ENCODE data around the gene KMT2B.
A peak's percentile ranks its signal among the peaks of the same experiment; 100 is the strongest.

Gene KMT2B

GRCh38 chr19:35716801-35717664, 770 bp upstream of the KMT2B start (continued):
- TF ChIP-seq ZNF18 (tag by site-specific recombination; IDR thresholded peaks at IDR 0.05), result peak; percentile 42; the same call in 1 of the 2 replicates
- TF ChIP-seq ZNF843 (tag by site-specific recombination; IDR thresholded peaks at IDR 0.05), result peak; percentile 78
- TF ChIP-seq KLF10 (tag by site-specific recombination; IDR thresholded peaks at IDR 0.05), result peak; percentile 90
- no peak for TF ChIP-seq ZNF670 (tag by site-specific recombination; IDR thresholded peaks at IDR 0.05; ENCODE audit: low read depth)
- peak; percentile 98 for TF ChIP-seq ZNF335 (tag by site-specific recombination; conservative IDR thresholded peaks at IDR 0.05)
- TF ChIP-seq ZNF266 (tag by site-specific recombination; IDR thresholded peaks at IDR 0.05; ENCODE audit: low read depth), result no peak
- TF ChIP-seq KLF7 (tag by site-specific recombination; IDR thresholded peaks at IDR 0.05; ENCODE audit: borderline replicate concordance), result peak; percentile 88
- no peak for TF ChIP-seq ZNF26 (tag by site-specific recombination; IDR thresholded peaks at IDR 0.05)
- TF ChIP-seq ZBTB11 (tag by site-specific recombination; conservative IDR thresholded peaks at IDR 0.05; ENCODE audit: low read depth), result peak; percentile 96
- peak; percentile 58; the same call in 1 of the 2 replicates for TF ChIP-seq ZNF157 (tag by site-specific recombination; IDR thresholded peaks at IDR 0.05)
- 0 out of 2 replicates have a peak, but pooled peaks have one; percentile 25 for TF ChIP-seq ZNF623 (tag by site-specific recombination; IDR thresholded peaks at IDR 0.05)
- no peak; the same call in 1 of the 2 replicates for TF ChIP-seq ZNF707 (tag by site-specific recombination; IDR thresholded peaks at IDR 0.05)
- TF ChIP-seq ZNF830 (tag by site-specific recombination; IDR thresholded peaks at IDR 0.05; ENCODE audit: low read depth), result no peak
- TF ChIP-seq ZNF10 (tag by site-specific recombination; IDR thresholded peaks at IDR 0.05), result 0 out of 2 replicates have a peak, but pooled peaks have one; percentile 32
- peak; percentile 96 for TF ChIP-seq PATZ1 (tag by site-specific recombination; IDR thresholded peaks at IDR 0.05)
- no peak for TF ChIP-seq ZNF433 (tag by site-specific recombination; IDR thresholded peaks at IDR 0.05; ENCODE audit: low read depth)
- peak; percentile 99 for TF ChIP-seq SP3 (tag by site-specific recombination; IDR thresholded peaks at IDR 0.05)
- no peak; the same call in 1 of the 2 replicates for TF ChIP-seq ZSCAN16 (tag by site-specific recombination; IDR thresholded peaks at IDR 0.05)
- TF ChIP-seq ZNF777 (tag by site-specific recombination; IDR thresholded peaks at IDR 0.05; ENCODE audit: borderline replicate concordance), result peak; percentile 90
- no peak for TF ChIP-seq HOXD13 (CRISPR knock-in tag; IDR thresholded peaks at IDR 0.05; ENCODE audit: borderline replicate concordance)
- TF ChIP-seq ZNF792 (tag by site-specific recombination; IDR thresholded peaks at IDR 0.05), result peak; percentile 86
- TF ChIP-seq ZNF280D (tag by site-specific recombination; IDR thresholded peaks at IDR 0.05), result no peak
- TF ChIP-seq KLF1 (tag by site-specific recombination; IDR thresholded peaks at IDR 0.05), result peak; percentile 58
- peak; percentile 96 for TF ChIP-seq KLF16 (tag by site-specific recombination; IDR thresholded peaks at IDR 0.05)
- peak; percentile 99 for TF ChIP-seq KLF9 (tag by site-specific recombination; IDR thresholded peaks at IDR 0.05; ENCODE audit: low read depth)
